Measurements from ENCODE around the gene UBAC2.

- TF ChIP-seq CTCF (IDR thresholded peaks at IDR 0.05 in 4 of 5, conservative IDR thresholded peaks at IDR 0.05 in 1 of 5) = no peak
- no peak for TF ChIP-seq POLR2A (IDR thresholded peaks at IDR 0.05)
Observed at GRCh38 chr13:99421758-99422585, 221.3 kb downstream of the UBAC2 start.
